HEK293T (cell line): ENCODE measurements around the gene PDE3B.

Experiments
- ARNT ChIP-seq: fragments of 450-650 bp; IDR thresholded peaks from 2 replicates; pipeline ENCODE4 v1.6.1; 2017; ENCODE audit warnings: mild to moderate bottlenecking
- BHLHE40 ChIP-seq: fragments of 450-650 bp; IDR thresholded peaks from 2 replicates; pipeline ENCODE4 v1.6.1; 2016; ENCODE audit warnings: mild to moderate bottlenecking, moderate library complexity, borderline replicate concordance
- FOXA1 ChIP-seq: fragments of 450-650 bp; IDR thresholded peaks from 2 replicates; pipeline ENCODE4 v1.6.1; 2016; ENCODE audit warnings: mild to moderate bottlenecking
- HDGF ChIP-seq: fragments of 450-650 bp; IDR thresholded peaks from 2 replicates; pipeline ENCODE4 v1.6.1; 2017; ENCODE audit warnings: antibody characterized with exemption, borderline replicate concordance
- SP1 ChIP-seq: fragments of 450-650 bp; IDR thresholded peaks from 2 replicates; pipeline ENCODE4 v1.6.1; 2017
- TF ChIP-seq, protein P1 (sequence below): fragments of 450-650 bp; IDR thresholded peaks from 2 replicates; pipeline ENCODE4 v1.6.1; 2016

DNA sequence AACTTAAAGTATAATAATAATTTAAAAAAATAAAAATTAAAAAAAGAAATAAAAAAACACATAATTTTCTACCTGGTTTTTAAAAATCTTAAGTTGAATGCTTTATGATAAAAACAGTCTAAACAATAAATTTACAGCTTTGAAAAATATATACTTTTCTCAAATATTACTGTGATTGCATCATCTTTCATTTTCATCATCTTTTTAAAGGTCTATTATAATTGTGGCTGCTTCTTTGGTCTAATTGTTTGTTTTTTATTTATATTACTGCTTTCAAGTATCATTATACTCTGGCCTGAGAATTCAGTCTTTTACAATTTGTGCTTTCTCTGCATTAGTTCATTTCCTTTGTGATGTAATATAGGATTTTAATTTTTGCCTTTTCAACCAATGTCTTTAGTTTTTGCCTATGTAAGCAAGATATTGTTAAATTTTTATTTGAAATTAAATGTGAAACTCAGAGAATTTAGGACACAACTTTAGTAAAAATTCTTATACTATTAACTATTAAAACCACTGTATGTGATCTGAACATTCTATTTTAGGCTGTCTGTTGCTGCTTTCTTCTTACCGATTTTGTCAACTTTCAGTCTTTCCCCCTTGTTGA is 241.2 kb downstream of the PDE3B start:
- TF ChIP-seq ARNT (no peak), FOXA1 (no peak), SP1 (no peak), BHLHE40 (no peak), HDGF (no peak)
- TF ChIP-seq, protein P1, sequence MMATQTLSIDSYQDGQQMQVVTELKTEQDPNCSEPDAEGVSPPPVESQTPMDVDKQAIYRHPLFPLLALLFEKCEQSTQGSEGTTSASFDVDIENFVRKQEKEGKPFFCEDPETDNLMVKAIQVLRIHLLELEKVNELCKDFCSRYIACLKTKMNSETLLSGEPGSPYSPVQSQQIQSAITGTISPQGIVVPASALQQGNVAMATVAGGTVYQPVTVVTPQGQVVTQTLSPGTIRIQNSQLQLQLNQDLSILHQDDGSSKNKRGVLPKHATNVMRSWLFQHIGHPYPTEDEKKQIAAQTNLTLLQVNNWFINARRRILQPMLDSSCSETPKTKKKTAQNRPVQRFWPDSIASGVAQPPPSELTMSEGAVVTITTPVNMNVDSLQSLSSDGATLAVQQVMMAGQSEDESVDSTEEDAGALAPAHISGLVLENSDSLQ: no peak
